HS-27A (cell line): Measurements from ENCODE around the gene C19orf25.
"Not testable (repeated sequence)": the region's sequence is repeated elsewhere in the genome, so short reads cannot be mapped to it uniquely, and the experiment has no call there.

Experiments used
- DNase-seq: peaks from one replicate; pipeline ENCODE4 v3.0.0-alpha.2; 2012; ENCODE audit warnings: low read depth, missing footprints

Gene C19orf25

DNA sequence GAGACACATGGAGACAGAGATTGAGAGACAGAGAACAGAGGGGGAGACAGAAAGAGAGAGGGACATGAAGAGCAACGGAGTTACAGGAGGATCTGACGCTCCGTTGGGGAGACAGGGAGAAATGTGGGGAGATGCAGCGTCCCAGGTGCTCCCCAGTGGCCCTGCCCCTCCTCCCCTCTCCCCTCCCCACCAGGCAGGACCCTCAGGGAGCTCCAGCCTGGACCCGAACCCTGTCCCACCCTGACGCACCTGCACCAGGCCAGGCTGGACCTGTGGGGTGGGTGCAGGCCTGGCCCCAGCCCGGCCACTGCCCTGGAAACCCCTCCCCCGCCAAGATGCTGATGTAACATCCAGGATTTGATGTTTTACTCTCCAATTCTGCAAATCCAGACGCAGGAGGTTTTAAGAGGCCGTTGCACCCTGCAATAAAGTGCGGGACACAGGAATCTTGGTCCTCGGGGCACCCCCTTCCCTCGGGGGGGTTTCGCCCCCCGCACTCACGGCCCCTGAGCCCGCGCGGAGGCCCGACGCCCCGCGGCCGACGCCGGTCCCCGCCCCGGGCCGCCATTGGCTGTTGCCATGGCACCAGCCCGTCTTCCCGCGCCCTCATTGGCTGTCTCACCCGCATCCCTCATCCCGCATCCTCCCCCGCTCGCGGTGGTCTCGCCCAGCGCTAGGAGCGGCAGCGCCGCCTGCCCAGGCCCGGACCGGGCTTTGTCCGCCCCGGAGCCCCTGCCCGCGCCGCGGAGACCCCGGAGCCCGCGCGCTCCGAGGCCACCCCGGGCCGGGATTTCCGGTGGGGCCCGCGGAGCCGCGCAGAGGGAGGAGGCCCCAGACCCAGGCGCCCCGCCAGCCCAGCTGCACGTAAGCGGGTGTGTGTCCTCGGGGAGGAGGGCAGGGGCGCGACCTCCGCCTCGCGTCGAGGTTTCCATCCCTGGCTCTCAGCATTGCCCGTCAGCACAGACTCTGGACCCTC is 29.3 kb downstream of the C19orf25 start, which contains the start of gene APC2:
APC2 (plus strand) TSS at position 655 of the 976 bp plus-strand sequence. CDS start 2,881 bp downstream, outside the sequence.
- DNase-seq = no peak

DNA sequence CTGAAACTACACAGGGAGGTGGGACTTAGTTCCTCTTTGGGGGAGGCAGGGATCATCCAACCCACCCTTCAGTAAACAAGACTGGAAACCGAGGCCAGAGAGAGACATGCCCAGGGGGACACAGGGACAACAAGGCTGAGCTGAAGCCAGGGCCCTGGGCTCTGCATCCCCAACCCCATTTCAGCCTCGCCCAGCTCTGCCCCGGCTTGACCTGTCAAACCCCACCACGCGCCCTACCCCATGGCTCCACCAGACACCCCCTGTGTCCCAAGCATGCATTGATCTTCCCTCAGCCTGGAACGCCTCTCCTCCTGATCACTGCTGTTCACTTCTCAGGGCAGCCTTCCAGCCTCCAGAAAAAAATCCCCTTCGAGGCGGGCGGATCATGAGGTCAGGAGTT is 31.1 kb downstream of the C19orf25 start:
- no peak for DNase-seq

DNA sequence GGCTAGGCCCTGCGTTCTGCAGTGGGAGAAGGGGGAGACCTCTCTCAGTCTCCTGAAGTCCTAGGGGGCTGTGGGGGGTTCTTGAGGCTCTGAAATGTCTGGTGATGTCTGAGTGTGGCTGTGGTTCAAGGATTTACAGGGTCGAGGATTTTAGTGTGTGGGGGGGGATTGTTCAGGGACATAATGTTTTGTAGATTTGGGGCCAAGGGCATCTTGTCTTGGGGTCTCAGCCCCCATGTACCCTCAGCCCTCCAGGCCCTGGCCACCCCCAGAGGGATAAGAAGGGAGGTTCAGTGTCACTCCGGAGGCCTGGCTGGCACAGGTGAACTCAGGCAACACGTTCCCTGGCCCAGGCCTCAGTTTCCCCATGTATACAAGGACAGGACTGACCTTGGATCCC is 31.5 kb downstream of the C19orf25 start:
- no peak for DNase-seq

DNA sequence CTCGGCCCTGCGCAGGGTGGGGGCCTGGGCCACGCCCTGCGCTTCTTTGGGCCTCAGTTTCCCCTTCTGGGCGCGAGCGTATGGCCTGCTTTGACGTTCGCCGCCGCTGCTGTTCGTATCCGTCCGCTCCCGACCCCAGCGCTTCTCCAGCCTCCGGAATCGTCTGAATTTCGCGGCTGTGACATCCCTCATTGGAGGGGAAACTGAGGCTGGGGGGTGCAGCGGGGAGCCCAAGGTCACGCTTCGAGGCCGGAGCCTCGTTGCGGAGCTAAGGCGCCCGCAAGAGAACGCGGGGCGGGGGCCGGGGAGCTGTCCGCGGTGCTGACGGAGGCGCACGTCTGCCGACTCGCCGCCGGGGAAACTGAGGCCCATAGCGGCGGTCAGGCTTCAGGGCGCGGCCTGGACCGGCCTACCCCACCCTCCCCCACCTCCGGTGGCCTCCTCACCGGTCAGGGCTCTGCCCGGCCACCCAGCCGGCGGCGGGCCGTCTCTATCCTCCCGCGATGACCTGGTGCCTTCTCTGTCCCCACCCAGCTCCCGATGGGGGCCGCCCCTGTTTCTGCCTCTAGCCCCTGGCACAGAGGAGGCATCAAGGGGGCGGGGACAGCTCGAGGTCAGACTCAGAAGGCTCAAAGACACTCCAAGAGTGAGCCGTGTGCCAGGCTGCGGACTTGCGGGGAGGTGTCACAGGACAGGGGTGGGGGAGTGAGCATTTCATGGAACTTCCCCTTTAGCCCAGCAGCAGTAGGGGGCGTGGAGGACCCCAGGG is 32.1 kb downstream of the C19orf25 start:
- no peak for DNase-seq

DNA sequence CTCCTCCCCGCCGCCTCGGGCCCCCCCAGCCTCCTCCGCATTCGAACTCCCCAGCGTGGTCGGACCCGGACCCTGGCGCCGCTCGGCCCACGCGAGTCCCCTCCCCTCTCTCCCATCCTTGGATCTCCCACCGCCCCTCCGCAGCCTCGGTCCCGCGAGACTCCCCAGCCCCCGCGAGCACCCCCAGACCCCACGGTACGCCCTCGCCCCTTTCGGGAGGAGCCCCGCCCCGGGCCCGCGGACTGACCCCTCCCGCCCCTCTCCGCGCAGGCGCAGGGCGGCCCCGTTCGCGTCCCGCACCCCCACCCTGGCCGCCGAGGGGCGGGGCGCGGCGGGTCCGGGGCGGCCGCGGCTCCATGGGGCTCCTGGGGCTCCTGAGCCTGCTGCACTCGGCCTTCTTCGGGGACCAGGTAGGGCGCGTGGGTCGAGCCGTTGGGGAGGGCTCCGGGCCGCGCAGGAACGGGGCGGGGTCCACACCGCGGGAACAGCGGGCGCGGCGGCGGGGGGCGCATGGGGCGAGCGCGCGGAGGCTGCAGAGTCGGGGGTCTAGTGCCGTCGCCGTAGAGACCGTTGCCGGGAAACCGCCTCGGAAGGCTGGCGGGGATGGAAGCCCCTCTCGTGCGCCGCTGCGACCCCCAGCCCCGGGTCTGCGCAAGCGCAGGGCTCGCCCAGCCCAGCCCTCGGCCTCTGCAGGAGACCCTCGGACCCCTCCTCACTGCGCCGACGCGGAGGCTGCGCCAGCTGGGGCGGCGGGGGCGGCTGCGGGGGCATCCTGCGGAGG is 32.9 kb downstream of the C19orf25 start:
- no peak for DNase-seq

DNA sequence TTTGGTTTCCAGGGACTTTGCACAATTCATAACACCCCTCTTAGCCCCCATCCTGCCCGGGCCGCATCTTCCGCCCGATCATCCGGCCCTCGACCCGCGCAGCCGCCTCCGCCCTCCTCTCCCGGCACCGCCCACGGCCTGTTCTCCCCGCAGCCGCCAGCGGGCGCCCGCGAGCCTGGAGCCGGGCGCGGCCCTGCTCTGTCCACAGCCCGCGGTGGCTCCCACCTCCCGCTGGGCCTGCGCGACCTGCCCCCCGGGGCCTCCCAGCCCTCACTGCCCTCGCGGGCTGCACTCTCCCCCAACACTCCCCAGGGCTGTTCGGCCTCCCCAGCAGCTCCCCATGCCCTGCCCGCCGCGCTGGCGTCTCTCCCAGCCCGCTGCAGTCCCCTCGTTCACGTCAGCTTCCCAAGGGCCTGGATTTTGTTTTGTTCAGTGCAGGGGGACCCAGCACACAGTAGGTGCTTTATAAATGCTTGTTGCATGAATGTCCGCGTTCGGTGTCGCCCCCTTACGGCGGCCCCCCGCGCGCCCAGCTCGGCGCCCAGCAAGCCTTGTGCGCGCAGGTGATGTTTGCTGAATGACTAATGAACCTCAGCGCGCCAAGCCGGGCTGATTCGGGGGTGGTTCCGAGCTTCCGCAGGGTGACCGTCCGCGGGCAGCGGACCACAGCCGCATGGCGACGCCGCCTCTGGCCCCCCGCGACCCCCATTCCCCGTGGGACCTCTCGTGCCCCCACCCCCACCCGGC is 33.7 kb downstream of the C19orf25 start:
- no peak for DNase-seq

DNA sequence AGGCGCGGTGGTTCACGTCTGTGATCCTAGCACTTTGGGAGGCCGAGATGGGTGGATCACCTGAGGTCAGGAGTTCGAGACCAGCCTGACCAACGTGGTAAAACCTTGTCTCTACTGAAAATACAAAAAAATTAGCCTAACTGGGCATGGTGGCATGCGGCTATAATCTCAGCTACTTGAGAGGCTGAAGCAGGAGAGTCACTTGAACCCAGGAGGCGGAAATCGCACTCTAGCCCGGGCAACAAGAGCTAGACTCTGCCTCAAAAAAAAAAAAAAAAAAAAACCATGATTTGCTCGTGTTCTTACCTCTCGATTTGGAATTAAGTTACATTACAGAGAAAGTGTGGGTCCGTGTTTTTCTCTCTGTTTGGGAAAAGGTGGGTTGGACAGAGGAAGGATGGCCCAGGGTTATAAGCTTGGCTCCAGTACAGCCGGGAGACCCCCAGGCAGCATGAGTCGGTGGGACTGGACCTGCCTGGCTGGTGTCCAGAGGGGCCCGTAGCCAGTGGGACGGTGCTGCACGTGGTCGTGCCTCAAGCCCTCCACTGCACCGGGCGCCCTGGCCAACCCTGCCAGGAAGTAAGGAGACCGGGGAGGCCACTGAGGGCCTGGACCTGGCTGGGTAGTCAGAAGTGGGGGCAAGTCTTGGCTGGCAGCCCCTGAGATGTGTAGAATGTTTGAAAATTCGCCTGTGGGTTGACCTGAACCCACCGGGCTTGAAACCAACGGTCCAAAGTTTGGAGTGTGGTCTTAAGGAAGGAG is 37.2 kb downstream of the C19orf25 start:
- DNase-seq = no peak

DNA sequence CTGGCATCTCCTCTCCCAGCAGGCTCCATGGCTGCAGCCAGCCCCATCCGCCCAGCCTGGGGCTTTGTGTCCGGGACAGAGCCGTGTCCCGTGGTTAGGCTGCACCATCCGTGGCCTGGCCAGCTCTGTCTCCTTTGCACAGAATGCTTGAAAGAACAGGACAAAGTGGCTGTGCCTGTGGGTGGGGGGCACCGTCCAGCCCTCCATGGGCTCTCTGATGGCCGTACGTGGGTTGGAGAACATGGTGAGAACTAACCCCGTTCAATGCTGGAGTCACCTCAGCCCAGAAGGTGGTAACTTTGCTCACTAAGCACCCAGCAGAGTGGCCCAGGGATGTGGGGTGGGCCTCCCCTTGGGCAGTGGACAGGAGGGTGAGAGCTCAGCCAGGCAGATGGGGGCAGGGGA is 38.0 kb downstream of the C19orf25 start:
- no peak for DNase-seq

DNA sequence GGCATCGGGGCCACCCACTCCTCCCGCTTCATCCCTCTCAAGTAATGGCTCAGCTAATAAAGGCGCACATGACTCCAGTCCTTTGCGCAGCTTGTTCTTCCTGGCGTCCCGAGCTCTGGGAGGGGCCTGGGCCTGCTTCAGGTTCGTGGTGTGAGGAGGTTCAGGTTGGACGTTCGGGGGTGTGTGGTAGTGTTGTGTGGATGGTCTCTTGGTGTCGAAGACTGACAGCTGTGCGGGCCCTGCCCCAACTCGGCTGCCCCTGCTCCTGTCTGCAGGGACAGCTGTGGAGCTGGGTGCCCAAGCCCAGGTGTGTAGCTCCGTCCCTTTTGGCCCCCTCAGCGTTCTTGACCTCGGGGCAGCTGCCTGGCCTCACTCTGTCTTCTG is 38.6 kb downstream of the C19orf25 start:
- no peak for DNase-seq

DNA sequence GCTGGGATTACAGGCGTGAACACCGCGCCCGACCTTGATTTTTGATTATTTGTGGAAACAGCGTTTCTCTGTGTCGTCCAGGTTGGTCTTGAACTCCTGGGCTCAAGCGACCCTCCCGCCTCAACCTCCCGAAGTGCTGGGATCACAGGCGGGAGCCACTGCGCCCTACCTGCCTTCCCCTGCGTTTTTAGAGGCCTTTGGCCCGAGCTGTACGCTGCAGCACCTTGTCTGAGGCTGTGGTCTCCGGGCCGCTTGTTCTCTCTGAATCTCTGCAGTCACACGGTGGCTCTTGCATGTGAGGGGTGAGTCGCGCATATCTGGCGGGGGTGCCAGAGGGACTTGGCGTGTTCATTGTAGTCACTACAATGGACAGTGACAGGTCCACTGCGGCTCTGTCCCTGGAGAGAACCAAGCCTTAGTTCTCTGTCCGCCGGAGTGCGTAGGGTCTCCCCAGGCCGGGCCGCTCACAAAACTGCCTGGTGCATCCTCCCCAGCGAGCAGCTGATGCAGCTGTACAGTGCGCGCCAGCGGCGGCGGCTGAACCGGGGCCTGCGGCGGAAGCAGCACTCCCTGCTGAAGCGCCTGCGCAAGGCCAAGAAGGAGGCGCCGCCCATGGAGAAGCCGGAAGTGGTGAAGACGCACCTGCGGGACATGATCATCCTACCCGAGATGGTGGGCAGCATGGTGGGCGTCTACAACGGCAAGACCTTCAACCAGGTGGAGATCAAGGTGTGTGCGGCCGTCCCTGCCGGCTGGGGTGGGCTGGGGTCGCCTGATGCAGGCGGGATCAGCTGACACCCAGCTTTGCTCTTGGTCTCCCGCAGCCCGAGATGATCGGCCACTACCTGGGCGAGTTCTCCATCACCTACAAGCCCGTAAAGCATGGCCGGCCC is 39.2 kb downstream of the C19orf25 start:
- not testable (repeated sequence) for DNase-seq

DNA sequence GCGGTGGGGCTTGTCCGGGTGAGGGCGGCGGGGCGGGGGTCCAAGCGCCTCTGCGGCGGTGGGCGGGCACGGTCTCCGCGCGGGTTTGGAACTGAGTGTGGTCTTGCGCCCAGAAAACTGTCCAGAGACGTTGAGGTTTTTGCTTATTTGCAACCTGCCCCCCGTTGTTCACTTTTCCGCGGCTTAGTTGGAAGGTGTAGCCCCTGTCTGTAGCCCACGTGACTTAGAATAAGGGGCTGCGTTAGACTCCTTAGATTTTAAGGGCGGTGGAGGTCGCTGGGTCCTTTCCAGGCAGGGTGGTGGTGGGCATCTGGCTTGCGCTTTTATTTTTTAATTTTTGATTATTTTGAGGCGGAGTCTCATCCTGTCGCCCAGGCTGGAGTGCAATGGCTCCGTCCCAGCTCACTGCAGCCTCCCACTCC is 40.1 kb downstream of the C19orf25 start:
- no peak for DNase-seq

DNA sequence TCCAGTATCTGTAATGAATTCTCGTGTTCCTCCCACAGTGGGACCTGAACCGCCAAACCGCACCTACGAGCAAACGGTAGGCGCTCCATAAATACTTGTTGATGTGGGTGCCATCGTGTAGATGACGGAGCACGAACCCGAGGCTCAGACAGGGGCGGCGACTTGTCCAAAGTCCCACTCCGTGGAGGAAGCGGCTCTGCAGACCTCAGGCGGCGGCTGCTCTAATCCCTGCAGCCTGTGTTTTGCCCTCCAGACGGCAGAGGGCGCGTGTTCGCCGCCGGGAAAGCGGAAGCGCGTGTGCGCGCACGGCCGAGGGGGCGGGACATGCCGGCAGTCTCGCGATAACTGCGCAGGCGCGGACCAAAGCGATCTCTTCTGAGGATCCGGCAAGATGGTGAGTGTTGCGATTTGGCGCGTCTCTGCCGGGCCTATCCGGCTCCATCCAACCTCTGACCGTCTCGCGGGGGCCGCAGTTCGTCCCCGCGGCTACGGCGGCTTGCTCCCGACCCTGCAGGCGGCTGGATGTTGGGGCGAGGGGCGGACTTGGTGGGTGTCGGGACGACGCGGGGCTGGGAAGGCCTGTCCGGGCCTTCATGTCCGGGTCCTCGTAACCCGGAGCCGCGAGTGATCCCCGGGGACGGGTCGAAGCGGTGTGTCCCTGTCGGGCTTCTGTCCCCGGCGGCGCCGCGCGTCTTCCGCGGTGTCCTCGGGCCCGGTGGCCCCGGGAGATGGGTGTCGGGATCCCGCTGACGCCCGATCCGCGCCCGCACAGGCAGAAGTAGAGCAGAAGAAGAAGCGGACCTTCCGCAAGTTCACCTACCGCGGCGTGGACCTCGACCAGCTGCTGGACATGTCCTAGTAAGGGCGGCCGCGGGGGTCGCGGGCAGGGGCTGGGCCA is 40.7 kb downstream of the C19orf25 start, which contains the start of gene RPS15:
RPS15 (plus strand) TSS at position 362 of the 898 bp plus-strand sequence; CDS start at position 392, 30 bp downstream.
- DNase-seq = peak; percentile 78

DNA sequence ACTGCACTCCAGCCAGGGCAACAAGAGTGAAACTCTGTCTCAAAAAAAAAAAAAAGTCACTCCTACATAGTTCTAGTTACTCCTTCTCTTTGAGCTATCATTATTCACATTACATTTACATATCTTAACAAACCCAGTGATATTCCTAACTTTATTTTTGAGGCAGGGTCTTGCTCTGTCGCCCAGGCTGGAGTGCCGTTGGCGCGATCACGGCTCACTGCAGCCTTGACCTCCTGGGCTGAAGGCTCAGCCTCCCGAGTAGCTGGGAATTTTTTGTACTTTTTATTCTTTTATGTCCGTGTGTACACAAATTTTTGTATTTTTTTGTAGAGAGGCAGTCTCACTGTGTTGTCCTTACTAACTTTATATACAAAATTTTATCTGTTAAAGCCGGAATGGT is 41.4 kb downstream of the C19orf25 start:
- DNase-seq = no peak

DNA sequence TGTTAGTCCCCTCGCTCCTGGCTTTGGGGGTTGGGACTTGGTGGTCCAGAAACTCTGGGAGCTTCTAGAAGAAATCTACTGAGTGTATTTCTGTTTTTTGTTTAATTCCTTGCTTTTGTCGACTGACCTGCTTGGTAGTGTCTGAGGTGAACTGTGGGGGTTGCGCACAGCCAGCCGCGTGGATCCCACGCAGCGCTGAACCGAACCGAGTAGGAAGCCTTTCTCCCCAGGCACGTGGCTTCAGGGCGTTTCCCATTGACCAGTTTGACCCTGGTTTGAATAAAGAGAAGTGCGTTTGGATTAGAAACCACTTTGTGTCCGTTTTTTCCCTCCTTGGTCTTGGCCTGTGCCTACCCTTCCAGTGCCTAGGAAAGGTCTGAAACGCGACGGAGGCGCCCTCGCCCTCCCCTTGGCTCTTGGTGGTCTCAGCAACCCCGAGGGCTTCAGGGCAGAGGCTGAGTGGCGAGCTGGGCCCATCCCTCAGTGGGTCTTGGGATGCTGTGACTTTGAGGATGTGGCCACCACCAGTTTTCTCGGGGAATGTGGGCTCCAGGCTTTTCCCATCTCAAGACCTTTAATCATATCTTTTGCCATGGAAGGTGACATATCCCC is 43.5 kb downstream of the C19orf25 start:
- no peak for DNase-seq

DNA sequence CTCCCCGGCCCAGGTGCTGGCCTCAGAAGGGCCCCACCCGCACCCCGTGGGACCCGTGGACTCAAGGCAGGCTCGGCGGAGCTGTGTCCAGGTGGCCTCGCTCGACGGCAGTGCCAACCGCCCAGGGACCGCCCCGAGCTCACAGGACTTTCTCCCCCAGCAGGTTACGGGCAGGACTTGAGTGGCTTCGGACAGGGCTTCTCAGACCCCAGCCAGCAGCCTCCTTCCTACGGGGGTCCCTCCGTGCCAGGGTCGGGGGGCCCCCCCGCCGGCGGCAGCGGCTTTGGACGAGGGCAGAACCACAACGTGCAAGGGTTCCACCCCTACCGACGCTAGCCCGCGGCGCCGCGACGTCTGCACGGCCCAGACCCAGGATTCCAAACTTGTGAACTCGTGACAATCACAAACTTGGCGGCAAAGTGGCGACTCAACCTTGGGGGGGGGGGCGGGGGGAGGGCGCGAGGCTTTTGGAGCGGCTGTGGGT is 44.4 kb downstream of the C19orf25 start:
- no peak for DNase-seq

DNA sequence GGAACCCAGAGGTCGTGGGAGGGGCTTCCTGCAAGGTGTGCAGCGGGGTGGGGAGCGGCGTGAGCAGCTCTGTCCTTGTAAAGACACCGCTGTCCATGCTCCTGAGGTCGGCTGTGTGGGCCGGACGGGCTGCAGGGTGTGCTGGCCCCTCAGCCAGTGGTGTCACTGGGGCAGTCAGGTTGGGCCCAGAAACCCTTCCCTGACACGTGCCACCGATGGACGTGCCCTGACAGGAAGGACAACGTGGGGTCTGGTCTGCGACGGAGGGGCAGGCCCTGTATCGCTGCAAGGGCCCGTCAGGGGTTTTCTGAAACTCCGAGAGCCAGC is 45.0 kb downstream of the C19orf25 start:
- DNase-seq = no peak

DNA sequence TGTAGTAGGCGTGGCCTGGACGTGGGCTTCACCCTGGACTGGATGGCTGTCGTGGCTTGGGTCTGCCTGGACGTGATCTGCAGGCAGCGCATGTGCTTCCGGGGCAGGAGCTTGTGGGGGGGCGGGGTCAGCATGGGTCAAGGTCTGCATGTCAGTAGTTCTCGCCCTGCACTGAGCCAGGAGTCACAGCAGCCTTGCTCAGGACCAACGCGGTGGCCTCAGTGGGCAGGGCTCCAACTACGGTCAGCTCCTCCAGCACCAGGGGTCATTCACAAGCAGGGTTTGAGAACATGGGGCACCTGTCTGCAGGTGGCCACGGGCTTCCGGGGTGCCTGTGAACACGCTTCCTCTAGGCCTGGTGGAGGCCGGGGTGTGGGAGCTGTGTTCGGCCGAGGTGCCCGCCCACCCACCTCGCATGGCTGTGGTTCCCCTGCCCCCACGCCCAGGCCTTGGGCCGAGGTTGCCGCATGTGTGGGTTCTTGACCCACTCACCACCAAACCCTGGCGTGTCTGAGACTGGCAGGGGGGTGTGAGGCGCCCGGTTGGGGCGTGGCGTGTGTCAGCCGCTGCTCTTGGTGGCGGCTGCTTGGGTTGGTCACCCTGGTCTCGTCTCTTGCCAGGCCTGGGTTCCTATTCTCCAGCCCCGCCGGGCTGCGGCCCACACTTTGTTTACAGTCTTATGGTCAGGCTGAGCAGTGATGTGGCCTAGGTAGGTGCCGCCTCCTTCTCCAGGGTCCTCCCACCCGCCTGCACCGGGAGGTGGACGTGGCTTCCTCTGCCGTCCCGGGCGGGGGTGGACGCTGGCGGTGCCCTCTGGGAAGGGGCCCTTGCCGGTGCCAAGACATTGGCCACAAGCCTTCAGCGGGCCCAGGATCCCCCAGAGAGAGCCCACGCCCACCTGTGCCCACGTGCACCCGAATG is 45.6 kb downstream of the C19orf25 start:
- DNase-seq = no peak
